GM23338 (cell line): ENCODE measurements around the gene RAVER1. TPM values are rescaled to one million over a fixed set of nuclear protein-coding genes. Genes with fewer than 3 reads are reported as not detected.

Experiments used
- ATAC-seq: fragments of 200-7000 bp; cut with Tn5 transposase; 3 replicates; pipeline ENCODE4 v1.9.1; 2020
- DNase-seq: peaks from one replicate; pipeline ENCODE4 v3.0.0-alpha.2; 2015; ENCODE audit warnings: low spot score
- H2AFZ ChIP-seq: fragments of 200-600 bp; sonication (generic); 2 replicates; pipeline ENCODE4 v1.8.0; 2016; ENCODE audit warnings: antibody characterized with exemption, mild to moderate bottlenecking, moderate library complexity
- H3F3A ChIP-seq: fragments of 200-600 bp; sonication (generic); replicated peaks from 2 replicates; pipeline ENCODE4 v1.8.0; 2017; ENCODE audit warnings: antibody characterized with exemption, mixed run types, low read depth
- H3K27ac ChIP-seq: fragments of 200-600 bp; sonication (generic); 2 replicates; pipeline ENCODE4 v1.6.1; 2016; ENCODE audit warnings: low read depth
- H3K27me3 ChIP-seq: fragments of 200-600 bp; sonication (generic); 2 replicates; pipeline ENCODE4 v1.8.0; 2016; ENCODE audit warnings: mild to moderate bottlenecking, mixed run types, moderate library complexity; ENCODE audit not compliant: insufficient read depth
- H3K36me3 ChIP-seq: fragments of 200-600 bp; sonication (generic); 2 replicates; pipeline ENCODE4 v1.8.0; 2016; ENCODE audit warnings: mild to moderate bottlenecking; ENCODE audit not compliant: insufficient read depth
- H3K4me1 ChIP-seq: fragments of 200-600 bp; sonication (generic); 2 replicates; pipeline ENCODE4 v1.8.0; 2016; ENCODE audit warnings: mild to moderate bottlenecking, moderate library complexity; ENCODE audit not compliant: insufficient read depth
- H3K4me2 ChIP-seq: fragments of 200-600 bp; sonication (generic); 2 replicates; pipeline ENCODE4 v1.7.1; 2017; ENCODE audit warnings: mixed run types
- H3K4me3 ChIP-seq: fragments of 200-600 bp; sonication (generic); 2 replicates; pipeline ENCODE4 v1.6.1; 2016; ENCODE audit warnings: mixed run types
- H3K79me2 ChIP-seq: fragments of 200-600 bp; sonication (generic); replicated peaks from 2 replicates; pipeline ENCODE4 v1.8.0; 2017; ENCODE audit warnings: mild to moderate bottlenecking; ENCODE audit not compliant: insufficient read depth
- H3K9me2 ChIP-seq: fragments of 200-600 bp; sonication (generic); 2 replicates; pipeline ENCODE4 v1.8.0; 2017; ENCODE audit not compliant: insufficient read depth
- H4K20me1 ChIP-seq: fragments of 200-600 bp; sonication (generic); replicated peaks from 2 replicates; pipeline ENCODE4 v1.8.0; 2017; ENCODE audit warnings: mild to moderate bottlenecking; ENCODE audit not compliant: insufficient read depth
- H3K27ac Mint-ChIP-seq: 2 replicates; pipeline ENCODE4 v1.8.0; 2020; ENCODE audit warnings: inconsistent platforms, mild to moderate bottlenecking, moderate library complexity, mixed read lengths
- H3K27me3 Mint-ChIP-seq: 3 replicates; pipeline ENCODE4 v1.8.0; 2022; ENCODE audit warnings: low read depth, mild to moderate bottlenecking, moderate library complexity, mixed read lengths, inconsistent platforms; ENCODE audit not compliant: insufficient read depth, poor library complexity
- H3K36me3 Mint-ChIP-seq: 3 replicates; pipeline ENCODE4 v1.8.0; 2021; ENCODE audit warnings: low read depth, mild to moderate bottlenecking, inconsistent platforms, moderate library complexity, mixed read lengths
- H3K4me1 Mint-ChIP-seq: 3 replicates; pipeline ENCODE4 v1.8.0; 2020; ENCODE audit warnings: mild to moderate bottlenecking, inconsistent platforms, mixed read lengths
- H3K4me3 Mint-ChIP-seq: 3 replicates; pipeline ENCODE4 v1.8.0; 2021; ENCODE audit warnings: moderate library complexity, mild to moderate bottlenecking, inconsistent platforms, mixed read lengths
- H3K9me3 Mint-ChIP-seq: 3 replicates; pipeline ENCODE4 v1.8.0; 2020; ENCODE audit warnings: moderate library complexity, mild to moderate bottlenecking, inconsistent platforms, mixed read lengths
- CTCF ChIP-seq, 2 experiments: fragments of 200-600 bp in 1 of 2; sonication (generic) in 1 of 2; conservative IDR thresholded peaks; 2 replicates each; pipeline versions ENCODE4 v1.5.1 to v1.6.1; 2016 to 2017; ENCODE audit warnings: antibody characterized with exemption in 2 of 2, low read depth in 2 of 2, mild to moderate bottlenecking in 2 of 2, moderate library complexity in 1 of 2
- EZH2 ChIP-seq: fragments of 200-600 bp; sonication (generic); IDR thresholded peaks from one replicate; pipeline ENCODE4 v1.8.0; 2017; ENCODE audit warnings: antibody characterized with exemption, mild to moderate bottlenecking, low read depth; ENCODE audit not compliant: unreplicated experiment
- EZH2phosphoT487 ChIP-seq: fragments of 200-600 bp; sonication (generic); IDR thresholded peaks from one replicate; pipeline ENCODE4 v1.8.1; 2018; ENCODE audit warnings: antibody characterized with exemption; ENCODE audit not compliant: unreplicated experiment
- JUNB ChIP-seq: IDR thresholded peaks from one replicate; pipeline ENCODE4 v1.6.1; 2016; ENCODE audit warnings: antibody characterized with exemption; ENCODE audit not compliant: unreplicated experiment
- ZNF462 ChIP-seq: fragments of 250-450 bp; sonication (Bioruptor Pico); IDR thresholded peaks from 2 replicates; pipeline ENCODE4 v1.5.0; 2020; ENCODE audit warnings: mild to moderate bottlenecking, moderate library complexity
- polyA plus RNA-seq: library from polyadenylated mRNA; unstranded; fragments of >200 nt; fragmentation: Nextera tagmentation; extraction: Ambion mirVana; gene quantifications from 2 replicates; pipeline ENCODE4 v1.2.1, GENCODE V29; 2016
- total RNA-seq: library from RNA; depleted of rRNA; stranded (reverse); fragments of >200 nt; shearing (Covaris generic); gene quantifications from 2 replicates; pipeline ENCODE4 v1.2.3, GENCODE V29; 2014

Gene RAVER1
- total and polyA plus RNA-seq, 2 experiments from 2014 or later = 25.5 to 88.3 TPM

DNA sequence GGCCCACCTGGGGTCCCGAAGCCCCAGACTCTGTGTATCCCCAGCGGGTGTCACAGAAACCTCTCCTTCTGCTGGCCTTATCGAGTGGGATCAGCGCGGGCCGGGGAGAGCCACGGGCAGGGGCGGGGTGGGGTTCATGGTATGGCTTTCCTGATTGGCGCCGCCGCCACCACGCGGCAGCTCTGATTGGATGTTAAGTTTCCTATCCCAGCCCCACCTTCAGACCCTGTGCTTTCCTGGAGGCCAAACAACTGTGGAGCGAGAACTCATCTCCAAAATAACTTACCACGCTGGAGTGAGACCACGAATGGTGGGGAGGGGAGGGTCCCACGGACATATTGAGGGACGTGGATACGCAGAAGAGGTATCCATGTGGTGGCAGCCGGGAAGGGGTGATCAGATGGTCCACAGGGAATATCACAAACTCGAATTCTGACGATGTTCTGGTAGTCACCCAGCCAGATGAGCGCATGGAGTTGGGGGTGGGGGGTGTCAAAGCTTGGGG, 44.6 kb downstream of the RAVER1 start (continued):
- TF ChIP-seq ZNF462 = no peak

GRCh38 chr19:10286803-10287737, 46.3 kb downstream of the RAVER1 start, which contains the start of gene ICAM4:
Gene ICAM4 (plus strand): TSS chr19:10286955. CDS start chr19:10287013, 58 bp downstream.
- H3K9me2 ChIP-seq = no peaks in the 10 kb centered on the region
- peaks cover 59% of the 10 kb centered on the region for H3K27me3 Mint-ChIP-seq
- H2AFZ ChIP-seq = peak within 1 kb of the TSS; percentile 96
- no peaks in the 10 kb centered on the region for H3K36me3 ChIP-seq
- no peak within 1 kb of the TSS for H3K27ac ChIP-seq
- peaks cover 24% of the 10 kb centered on the region for H3K4me1 ChIP-seq
- peak within 1 kb of the TSS; percentile 71 for H3K4me3 ChIP-seq
- TF ChIP-seq EZH2phosphoT487 (no peak), JUNB (no peak), CTCF (conservative IDR thresholded peaks at IDR 0.05; ENCODE audit: low read depth in 2 of 2) (0 out of 4 replicates have a peak, but pooled peaks of 1 of the 2 experiments have one; percentile 4), EZH2 (peak; percentile 49)
- H3K79me2 ChIP-seq = no peaks in the 10 kb centered on the region
- H3K27ac Mint-ChIP-seq = no peak within 1 kb of the TSS
- peaks cover 28% of the 10 kb centered on the region; the same call in 2 of the 3 replicates for H3K4me1 Mint-ChIP-seq
- H3K9me3 Mint-ChIP-seq = peaks cover 3% of the 10 kb centered on the region; the same call in 1 of the 3 replicates
- peaks cover 8% of the 10 kb centered on the region; the same call in 2 of the 3 replicates for H3K36me3 Mint-ChIP-seq
- peak; percentile 84 for DNase-seq
- H4K20me1 ChIP-seq = no peaks in the 10 kb centered on the region; the same call in 1 of the 2 replicates
- H3K4me2 ChIP-seq = peak within 1 kb of the TSS; percentile 94
- ATAC-seq = peak; percentile 28
- peak within 1 kb of the TSS; percentile 68 for H3K4me3 Mint-ChIP-seq
- H3F3A ChIP-seq = peaks cover 15% of the 10 kb centered on the region; the same call in 1 of the 2 replicates
- H3K27me3 ChIP-seq = peaks cover 62% of the 10 kb centered on the region
